CD4-positive, alpha-beta T cell treated with Interferon gamma for 1 hour (primary cell): ENCODE measurements around the gene STAT5B.

ENCODE experiments used
- DNase-seq: peaks from one replicate; pipeline ENCODE4 v3.0.0-alpha.2; 2020

The STAT5B gene

DNA sequence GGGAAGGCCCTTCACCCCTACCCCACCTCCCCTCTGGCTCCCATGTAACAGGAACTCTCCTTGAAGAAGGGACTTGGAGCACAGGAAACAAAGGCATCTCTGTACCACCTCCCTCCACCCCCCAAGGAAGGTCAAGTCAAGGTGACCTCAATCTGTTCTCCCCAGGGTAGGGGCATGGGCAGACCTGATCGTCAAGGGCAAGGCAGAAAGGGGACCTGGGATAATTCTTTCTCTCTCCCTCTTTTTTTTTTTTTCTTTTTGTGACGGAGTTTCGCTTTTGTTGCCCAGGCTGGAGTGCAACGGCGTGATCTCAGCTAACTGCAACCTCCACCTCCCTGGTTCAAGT is 7.8 kb upstream of the STAT5B start:
- DNase-seq: no peak

DNA sequence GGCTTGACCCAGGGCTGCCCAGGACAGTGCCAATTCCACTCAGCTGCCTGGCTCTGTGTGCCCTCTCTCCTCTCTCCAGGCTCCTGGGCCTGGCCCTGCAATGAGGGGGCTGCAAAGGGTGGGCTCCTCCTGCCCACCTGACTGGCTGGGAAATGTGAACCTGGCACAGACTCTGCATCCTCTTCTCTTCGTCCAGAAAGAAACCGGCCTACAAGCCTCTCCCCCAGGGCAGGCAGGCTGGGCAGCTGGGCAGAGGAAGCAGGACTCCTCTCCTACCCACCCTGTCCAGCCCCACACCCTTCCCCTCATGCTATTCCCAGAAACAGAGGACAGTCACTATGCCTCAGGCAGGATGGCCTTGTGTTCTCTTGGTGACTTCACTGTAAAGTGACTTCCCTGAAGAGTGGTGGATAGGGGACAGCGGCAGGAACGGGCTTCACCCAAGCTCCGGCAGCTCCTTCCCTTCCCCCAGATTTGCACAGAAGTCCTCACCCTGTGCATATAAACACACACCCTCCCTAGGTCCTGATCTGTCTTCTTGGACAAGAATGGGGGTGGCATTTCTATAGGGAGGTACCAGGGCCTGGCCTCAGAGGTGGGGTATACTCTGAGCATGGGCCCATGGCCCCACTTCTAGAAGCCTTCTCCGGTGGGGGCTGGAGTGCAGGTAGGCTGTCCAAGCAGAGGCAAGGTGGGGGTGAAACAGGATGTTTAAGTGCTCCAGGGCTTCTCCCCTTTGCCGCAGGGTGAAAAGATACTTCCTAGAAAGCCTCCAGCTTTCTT is 7.2 kb upstream of the STAT5B start:
- no peak for DNase-seq

DNA sequence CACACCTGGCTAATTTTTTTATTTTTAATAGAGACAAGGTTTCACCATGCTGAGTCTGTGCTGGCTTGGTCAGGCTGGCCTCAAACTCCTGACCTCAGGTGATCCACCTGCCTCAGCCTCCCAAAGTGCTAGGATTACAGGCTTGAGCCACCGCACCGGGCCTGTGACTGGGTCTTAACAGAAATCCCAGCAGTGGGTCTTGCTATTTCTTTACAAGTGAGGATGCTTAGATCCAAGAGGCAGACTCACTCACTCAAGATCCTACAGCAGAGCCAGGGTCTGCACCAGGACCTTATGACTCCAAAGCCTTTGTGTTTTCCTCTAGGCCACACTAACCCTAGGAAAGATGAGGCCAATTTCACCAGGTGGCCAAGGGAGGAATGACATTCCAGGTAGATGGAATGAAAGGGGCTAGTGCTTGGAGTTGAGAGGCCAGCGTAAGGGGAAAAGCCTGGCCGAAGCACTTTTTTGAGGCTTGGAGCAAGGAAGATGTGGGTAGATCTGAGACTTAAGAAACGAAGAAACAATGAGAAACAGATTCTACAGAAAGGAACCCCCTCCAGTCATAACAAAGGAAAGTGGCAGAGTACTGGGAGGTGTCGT is 6.4 kb upstream of the STAT5B start:
- no peak for DNase-seq

DNA sequence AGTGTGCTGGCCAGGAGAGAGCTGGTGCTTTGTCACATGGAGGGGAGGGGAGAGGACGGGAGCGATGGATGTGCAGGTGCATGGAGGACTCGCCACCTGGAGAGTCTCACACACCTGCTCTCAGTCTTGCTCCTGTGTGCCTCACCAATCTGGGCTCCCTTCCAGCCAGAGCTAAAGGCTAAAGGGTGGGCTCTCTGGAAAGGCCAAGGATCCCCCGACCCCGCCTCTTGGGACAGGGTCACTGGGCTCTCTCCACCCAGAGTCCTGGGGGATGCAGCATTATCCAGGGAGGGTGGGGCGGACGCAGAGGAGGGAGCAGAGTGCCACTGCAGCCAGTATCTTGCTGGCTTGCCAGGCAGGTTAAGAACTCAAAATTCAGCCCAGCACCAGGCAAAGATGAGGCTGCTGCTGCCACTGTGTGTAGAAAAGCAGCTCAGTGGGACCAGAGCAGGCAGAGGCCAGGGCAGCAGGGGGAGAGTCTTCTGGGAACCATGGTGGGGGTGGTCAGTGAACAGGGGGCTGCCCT is 5.4 kb upstream of the STAT5B start:
- DNase-seq: no peak

DNA sequence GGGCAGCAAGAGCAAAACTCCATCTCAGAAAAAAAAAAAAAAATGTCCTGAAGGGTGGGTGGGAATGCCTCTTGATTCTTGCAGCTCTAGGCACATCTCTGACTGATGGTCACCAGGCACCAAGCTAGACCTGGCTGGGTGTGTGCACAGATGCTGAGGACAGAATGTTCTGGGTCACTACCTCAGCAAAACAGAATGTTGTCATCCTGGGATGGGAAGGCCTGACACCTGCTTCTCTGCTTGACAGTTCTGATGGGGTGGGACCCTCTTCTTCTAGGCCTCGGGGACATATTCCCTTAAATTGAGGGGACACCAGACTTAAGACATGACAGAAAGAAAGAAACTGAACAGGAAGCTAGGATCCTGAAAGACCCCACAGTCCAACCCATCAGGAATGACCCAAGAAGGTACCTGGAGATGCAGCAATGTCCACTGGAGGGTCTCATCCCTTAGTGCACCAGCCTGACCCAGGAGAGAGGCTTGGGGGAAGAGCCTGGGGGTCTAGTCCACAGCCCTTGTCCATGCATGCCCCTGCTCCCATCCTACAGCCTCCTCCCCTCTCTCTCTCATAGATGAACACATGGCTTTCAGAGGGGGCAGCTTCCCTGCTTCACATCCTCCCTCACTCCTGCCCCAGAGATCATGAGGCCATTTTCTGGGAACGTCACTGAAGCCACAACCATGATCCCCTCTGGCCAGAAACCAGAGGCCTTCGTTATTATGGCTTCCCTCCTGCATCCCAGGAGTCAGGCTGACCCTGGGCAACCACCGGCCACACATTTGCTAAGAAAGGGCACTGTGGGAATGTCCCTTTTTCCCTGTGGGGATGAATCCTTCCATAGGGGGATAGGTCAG is 3.8 kb upstream of the STAT5B start:
- no peak for DNase-seq

DNA sequence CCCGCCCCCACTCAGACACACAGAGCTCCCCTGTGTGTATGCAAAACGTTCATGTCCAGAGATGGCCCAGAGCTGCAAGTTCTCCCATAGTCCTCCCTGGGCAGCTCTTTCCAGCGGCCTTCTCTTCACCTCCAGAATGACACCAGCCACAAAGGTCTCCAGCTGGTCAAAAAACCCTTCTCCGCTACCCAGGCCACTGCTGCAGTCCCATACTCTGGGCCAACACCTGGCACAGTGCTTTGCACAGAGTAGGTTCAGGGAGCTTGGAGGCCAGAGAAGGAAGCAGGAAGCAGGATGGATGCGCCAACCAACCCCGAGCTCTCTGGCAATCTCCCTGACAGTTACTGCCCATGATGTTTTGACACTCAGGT is 1.1 kb upstream of the STAT5B start:
- DNase-seq: no peak

DNA sequence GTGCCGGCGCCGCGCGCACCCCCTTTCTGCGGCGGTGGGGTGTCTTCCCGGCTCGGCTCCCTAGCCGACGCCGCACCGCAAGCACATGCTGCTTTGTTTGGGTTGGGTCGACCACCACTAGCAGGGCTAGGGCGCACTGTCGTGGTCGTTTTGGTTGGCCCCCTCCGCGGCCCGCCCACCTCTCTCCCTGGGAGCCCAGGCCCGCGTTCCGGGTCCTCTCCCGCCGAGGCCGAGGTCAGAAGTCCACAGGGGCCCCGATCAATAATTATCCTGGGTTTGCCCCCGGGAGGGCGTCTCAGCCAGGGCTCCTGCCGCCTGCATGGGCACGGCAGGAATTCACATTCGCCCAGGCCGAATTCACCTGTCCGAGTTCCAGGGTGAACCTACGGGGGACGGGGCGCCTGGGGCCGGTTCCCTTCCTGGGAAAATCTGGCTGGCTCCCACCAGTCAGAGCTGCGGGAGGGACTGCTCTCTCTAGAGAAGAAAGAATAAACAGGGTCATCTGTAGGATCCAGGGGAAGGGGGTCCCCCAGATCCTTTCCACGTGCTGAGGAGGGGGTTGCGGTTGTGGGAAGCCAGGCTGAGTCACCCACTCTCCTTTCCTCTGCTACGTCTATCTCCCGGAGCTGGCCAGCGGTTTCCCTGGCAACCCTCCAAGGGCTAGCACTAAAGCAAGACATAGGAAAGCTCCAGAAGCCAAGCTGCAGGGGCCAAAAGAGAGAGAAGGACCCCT is 584 bp upstream of the STAT5B start:
- DNase-seq: peak; percentile 44

DNA sequence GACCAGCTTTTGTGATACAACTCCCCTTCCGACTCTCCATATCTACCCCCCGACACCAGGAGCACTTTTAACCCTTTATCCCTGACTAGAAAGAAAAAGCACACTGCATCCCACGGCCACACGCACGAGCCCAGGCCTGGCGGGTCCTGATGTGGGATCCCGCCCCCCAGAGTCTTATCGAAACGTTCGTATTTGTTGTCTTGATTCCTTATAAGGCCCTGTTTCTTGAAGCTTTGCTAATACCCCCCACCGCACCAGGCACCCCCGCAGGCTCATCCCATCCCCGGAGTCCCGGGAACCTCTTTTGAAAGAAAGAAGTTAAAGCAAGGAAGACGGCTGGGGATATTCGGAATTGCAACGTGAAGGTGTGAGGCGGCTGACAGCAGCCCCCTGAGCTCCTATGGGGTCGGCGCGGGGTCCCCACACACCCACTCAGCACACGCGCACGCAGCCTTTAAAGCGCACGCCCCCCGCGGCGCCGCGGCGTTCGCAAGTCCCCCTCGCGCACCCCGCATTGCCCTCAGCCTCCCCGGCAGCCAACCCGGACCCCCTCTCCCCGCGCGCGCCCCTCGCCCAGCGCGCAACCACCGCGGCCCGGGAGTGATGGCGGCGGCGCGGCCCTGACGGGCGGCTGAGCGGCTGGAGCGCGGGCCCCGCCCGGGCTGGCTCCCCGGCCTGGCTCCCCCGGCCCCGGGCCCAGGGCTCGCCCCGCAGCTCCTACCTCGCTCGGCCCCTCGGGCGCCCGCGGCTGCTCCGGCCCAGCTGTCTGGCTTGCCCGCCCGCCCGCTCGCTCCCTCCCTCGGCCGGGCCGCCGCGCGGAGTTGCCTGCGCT is 448 bp downstream of the STAT5B start:
- peak; percentile 9 for DNase-seq

DNA sequence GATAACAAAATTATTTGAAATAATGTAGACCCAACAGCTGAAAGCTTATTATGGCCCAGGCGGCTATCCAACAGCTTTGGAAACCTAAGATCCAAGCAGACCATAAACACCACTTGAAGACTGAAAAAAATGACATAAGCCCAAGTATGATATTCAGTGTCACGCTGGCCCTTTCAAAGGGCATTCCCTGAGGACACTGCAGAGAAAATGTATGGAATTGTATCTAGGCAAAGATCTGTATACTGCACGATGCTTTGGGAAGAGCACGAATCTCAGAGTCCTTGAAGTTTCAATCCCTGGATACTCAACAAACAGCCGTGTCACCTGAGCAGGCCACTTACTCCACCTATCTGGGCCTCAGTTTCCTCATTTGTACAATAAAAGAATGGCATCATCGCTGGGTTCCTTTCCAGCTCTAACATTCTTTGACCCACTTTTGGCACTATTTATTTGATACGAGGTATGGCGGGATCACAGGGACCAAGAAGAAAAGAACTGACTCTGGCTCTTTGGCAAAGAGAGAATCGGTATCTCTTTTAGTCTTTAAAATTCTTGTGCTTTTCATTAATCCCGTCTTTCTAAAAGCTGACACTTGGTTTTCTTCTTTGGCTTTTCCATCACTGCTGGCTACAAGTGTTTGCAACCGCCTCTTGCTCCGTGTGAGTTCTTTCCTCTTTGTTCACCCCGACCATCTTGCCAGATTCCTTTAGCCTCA is 1.2 kb downstream of the STAT5B start:
- DNase-seq: no peak

DNA sequence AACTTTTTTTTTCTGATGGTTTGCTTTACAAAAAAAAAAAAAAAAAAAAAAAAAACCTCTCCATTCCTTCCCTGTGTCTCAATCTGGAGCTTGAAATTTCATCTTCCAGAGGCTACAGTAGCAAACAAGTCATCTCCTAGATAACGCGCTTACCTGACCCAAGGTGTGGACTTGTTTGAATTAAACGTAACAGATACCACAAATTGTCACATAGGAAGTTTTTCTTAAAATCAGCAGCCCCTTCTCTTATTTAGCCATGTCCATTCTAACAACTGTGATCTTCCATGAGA is 2.0 kb downstream of the STAT5B start:
- no peak for DNase-seq

DNA sequence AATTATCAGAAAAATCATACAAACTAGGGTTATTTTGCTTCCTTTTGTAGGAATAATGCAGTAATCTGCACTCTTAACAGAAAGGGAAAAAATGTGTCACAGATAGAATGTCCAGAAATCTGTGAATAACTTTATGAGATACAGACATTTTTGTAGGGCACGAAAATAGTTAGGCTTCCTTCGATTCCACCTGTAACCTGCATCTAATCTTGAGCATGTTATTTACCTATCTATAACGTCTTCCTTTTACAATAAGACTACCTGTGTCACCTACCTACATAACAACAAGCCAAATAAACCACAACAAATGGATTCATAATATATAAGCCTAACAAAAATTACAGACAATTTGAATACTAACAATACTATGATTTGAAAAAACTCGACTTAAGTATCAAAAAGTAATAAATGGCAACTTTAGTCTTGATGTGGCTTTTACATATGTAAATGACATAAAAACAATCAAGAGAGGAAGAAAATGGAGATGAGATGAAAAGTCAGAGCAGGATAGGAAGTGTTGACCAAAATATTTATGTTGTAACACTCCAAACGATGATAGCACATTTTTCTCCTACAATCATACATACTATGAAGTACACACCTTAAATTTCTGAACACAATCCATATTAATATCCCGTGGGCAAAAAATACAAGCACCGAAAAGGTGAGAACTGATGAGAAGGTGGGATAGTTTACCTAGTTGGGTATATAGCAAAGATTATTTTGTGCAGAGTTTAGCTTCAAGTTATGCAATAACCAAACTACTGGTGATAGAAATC is 2.5 kb downstream of the STAT5B start:
- no peak for DNase-seq

DNA sequence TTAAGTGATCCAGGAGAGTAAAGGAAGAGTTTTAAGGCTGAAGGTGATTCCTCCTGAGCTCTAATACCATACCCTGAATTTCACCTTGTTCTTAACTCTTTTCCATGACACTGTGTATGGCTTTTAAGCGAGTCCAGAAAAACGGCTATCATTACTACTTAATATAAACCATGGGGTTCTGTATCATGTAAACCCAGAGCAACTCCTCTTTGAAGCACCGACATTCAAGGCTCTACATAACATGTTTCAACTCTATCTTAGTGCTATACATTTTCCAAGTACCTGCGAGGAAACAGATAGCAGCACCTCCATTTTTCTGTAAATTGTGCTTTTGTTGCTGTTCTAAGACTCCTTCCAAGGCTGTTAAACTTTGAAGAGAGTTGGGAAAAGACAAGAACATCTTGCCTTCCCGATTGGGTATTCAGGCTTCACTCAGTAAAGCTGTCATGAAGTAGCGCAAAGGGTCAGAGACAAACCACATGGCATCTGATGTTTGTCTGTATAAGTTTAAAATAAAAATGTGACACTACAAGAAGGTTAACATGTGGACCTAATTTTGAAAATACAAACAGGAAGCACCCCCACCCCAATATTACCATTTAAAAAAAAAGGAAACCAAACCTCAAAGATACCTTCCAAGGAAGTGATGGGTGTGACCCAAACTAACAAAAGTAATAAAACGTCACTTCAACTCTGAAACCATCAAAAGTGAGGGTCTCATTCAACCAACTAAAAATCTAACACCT is 3.9 kb downstream of the STAT5B start:
- DNase-seq: no peak

DNA sequence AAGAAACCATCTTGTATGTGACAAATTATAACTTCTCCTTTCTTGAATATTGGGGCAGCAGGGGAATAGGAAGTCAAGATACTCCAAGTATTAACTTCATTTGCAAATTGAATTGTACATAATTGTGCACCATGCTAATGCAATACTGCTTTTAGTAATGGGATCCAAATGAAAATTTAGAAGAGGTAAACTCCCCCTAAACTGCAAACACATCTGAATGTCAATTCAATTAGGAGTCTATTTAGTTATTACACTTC is 4.5 kb downstream of the STAT5B start:
- DNase-seq: no peak

DNA sequence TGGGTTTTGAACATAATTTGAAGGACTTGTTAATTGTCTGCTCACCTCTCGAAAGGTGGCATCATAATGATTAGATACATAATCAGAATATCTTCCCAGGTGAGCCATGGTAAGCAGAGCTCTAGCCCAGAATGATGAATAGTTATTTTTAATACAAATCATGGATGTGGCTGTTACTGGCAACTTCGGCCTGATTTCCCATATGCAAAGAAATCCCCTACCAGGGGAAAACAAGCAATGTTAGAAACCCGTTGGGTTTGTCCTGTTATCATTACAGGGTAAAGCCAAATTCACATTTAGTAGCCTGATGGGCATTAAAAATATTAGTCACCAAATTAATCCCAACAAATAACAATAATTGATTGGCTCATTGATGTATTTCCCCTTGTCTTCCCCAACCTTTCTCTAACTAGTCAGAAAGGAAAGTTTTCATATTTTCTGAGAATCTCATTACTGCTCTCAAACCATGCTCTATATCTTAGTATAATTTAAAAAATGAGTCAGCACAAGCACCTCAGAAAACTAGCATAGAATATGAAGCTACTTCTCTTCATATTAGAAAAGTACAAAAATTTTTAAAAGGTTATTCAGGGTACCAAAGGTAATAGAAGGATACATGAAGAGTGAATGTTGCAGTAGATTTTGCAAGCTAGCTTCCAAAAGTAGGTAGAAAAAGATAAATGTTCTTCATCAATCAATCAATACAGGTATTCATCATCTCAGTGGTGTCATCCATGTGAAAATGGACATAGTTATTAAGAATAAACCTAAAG is 5.0 kb downstream of the STAT5B start:
- DNase-seq: no peak

DNA sequence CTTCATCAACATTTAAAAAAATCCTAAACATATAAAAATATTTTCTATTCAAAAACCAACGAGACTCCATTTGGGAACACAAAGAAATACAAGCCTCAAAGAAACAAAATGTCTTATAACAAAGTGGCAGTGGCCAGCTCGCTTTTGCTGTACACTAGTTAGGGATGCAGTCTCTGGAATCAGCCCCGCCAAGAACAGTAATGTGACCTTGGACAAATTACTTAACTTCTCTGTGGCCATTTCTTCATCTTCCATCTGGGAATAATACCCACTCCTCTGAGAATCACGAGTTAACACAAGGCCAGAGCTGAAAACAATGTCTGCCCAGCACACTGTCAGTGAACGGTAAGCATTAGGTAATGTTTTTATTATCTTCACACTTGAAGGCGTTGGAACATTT is 5.6 kb downstream of the STAT5B start:
- no peak for DNase-seq

DNA sequence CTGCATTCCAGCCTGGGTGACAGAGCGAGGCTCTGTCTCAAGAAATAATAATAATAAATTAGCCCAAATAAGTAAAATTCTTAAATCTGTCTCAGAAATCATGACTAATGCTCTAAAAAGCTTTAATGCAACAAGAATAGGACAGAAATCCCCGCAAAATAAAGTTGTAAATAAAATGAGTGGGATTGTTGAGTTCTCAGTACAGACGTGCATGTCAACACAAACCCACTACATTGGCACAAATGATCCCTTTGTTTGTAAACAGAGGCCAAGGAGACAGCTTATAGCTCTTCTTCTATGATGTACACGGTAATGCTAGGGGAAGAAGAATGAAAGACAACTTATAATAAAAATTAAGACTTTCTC is 6.0 kb downstream of the STAT5B start:
- no peak for DNase-seq

DNA sequence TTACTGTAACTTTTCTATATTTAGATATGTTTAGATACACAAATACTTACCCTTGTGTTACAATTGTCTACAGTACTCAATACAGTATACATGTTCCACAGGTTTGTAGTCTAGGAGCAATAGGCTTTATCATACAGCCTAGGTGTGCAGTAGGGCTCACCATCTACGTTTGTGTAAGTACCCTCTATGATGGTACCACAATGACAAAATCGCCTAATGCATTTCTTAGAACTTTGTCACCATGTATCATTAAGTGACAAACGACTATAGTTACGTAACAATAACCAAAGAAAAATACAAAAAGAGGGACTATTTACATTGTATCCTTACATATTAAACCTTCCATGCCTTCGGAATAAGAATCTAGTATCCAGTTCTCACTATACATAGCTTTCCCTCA is 8.0 kb downstream of the STAT5B start:
- no peak for DNase-seq

DNA sequence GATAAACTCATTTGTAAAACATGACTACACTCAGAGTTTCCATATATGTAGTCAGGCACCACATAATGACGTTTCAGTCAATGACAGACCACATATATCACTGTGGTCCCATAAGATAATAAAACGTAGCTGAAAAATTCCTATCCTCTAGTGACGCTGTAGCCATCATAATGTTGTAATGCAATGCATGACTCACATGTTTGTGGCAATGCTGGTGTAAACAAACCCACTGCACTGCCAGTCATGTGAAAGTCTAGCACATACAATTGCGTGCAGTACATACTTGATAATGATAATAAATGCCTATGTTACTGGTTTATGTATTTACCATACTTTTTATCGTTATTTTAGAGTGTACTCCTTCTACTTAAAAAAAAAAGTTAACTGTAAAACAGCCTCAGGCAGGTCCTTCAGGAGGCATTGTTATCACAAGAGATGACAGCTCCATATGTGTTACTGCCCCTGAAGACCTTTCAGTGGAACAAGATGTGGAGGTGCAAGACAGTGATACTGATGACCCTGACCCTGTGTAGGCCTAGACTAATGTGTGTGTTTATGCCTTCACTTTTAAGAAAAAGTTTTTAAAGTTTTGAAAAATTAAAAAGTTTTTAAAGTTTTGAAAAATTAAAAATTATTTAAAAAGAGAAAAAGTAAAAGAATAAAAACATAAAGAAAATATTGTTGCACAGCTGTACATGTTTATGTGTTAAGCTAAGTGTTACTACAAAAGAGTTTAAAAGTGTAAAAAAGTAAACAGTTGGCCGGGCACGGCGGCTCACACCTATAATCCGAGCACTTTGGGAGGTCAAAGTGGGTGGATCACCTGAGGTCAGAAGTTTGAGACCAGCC is 9.0 kb downstream of the STAT5B start:
- DNase-seq: peak; percentile 64

DNA sequence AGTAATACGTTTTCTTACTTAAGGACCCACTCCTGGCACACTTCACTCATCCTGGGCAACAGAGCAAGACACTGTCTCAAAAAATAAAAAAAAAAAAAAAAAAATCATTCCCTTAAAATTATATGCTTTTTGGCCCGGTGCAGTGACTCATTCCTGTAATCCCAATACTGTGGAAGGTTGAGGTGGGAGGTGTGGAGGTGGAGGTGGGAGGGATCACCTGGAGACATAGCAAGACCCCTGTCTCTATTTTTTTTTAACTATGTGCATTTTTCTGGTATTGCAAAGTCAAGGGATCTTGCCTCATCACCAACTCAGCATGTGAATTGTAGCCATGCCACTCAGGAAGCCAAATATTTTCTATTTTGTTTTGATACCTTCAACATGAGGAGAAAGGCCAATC is 9.7 kb downstream of the STAT5B start:
- DNase-seq: no peak
